Kidney capillary endothelial cell (primary cell): Measurements from ENCODE around the gene SERF1B.
"Not testable (repeated sequence)": the region's sequence is repeated elsewhere in the genome, so short reads cannot be mapped to it uniquely, and the experiment has no call there.

Experiments
- DNase-seq: peaks from one replicate; pipeline ENCODE4 v3.0.0-alpha.2; 2018; ENCODE audit warnings: low spot score

Gene SERF1B

GRCh38 chr5:70025106-70025844 lies at the start of gene SERF1B:
SERF1B (plus strand) TSS chr5:70025251; CDS start chr5:70025452, 201 bp downstream.
- DNase-seq = not testable (repeated sequence)

- not testable (repeated sequence) for DNase-seq
Observed at GRCh38 chr5:69991713-69992112, 33.3 kb upstream of the SERF1B start.

GRCh38 chr5:69995535-69995934 lies 29.5 kb upstream of the SERF1B start:
- DNase-seq = not testable (repeated sequence)

GRCh38 chr5:70020660-70021059 lies 4.4 kb upstream of the SERF1B start:
- DNase-seq = not testable (repeated sequence)

- not testable (repeated sequence) for DNase-seq
Observed at GRCh38 chr5:70025845-70026145, 744 bp downstream of the SERF1B start.

- not testable (repeated sequence) for DNase-seq
Observed at GRCh38 chr5:70031204-70031603, 6.2 kb downstream of the SERF1B start.

GRCh38 chr5:70041411-70041810 lies 16.4 kb downstream of the SERF1B start:
- DNase-seq = not testable (repeated sequence)

GRCh38 chr5:70049790-70050142 lies 24.7 kb downstream of the SERF1B start:
- DNase-seq = not testable (repeated sequence)

GRCh38 chr5:70056289-70056942 lies 31.4 kb downstream of the SERF1B start:
- not testable (repeated sequence) for DNase-seq

- not testable (repeated sequence) for DNase-seq
Observed at GRCh38 chr5:70057140-70057539, 32.1 kb downstream of the SERF1B start.

- DNase-seq = not testable (repeated sequence)
Observed at GRCh38 chr5:70077632-70078031, 52.6 kb downstream of the SERF1B start.

GRCh38 chr5:70088907-70089464 lies 63.9 kb downstream of the SERF1B start:
- not testable (repeated sequence) for DNase-seq

- DNase-seq = not testable (repeated sequence)
Observed at GRCh38 chr5:70091776-70092175, 66.7 kb downstream of the SERF1B start.
